ENCODE measurements around the gene PKMYT1.

Gene PKMYT1

DNA sequence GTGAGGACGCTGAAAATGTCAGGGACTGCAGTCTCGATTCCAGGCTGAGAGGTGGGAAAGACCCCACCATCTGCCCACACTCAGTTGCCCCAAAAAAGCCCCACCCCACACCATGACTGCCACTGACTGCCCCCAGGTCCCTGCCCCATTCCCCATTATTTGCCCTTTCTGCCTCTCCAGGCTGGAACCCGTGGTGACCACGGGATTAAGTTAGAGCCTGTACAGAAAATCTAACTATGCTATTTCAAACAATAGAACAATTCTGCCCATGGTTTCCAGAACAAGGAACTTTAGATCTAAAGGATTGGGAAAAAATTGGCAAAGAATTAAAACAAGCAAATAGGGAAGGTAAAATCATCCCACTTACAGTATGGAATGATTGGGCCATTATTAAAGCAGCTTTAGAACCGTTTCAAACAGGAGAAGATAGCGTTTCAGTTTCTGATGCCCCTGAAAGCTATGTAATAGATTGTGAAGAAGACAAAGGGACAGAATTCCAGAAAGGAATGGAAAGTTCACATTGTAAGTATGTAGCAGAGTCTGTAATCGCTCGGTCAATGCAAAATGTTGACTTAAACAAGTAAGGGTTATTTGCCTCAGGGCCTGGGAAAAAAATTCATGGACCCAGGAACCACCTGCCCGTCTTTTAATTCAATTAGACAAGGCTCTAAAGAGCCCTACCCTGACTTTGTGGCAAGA lies 54.1 kb downstream of the PKMYT1 start:
- H3K4me3 ChIP-seq (ENCODE audit: low read depth, low read length): no peak overlapping the region
- DNase-seq (ENCODE audit: low read depth): no peak
- TF ChIP-seq, protein P1, sequence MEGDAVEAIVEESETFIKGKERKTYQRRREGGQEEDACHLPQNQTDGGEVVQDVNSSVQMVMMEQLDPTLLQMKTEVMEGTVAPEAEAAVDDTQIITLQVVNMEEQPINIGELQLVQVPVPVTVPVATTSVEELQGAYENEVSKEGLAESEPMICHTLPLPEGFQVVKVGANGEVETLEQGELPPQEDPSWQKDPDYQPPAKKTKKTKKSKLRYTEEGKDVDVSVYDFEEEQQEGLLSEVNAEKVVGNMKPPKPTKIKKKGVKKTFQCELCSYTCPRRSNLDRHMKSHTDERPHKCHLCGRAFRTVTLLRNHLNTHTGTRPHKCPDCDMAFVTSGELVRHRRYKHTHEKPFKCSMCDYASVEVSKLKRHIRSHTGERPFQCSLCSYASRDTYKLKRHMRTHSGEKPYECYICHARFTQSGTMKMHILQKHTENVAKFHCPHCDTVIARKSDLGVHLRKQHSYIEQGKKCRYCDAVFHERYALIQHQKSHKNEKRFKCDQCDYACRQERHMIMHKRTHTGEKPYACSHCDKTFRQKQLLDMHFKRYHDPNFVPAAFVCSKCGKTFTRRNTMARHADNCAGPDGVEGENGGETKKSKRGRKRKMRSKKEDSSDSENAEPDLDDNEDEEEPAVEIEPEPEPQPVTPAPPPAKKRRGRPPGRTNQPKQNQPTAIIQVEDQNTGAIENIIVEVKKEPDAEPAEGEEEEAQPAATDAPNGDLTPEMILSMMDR (conservative IDR thresholded peaks at IDR 0.05; ENCODE audit: low read depth, low read length): no peak

DNA sequence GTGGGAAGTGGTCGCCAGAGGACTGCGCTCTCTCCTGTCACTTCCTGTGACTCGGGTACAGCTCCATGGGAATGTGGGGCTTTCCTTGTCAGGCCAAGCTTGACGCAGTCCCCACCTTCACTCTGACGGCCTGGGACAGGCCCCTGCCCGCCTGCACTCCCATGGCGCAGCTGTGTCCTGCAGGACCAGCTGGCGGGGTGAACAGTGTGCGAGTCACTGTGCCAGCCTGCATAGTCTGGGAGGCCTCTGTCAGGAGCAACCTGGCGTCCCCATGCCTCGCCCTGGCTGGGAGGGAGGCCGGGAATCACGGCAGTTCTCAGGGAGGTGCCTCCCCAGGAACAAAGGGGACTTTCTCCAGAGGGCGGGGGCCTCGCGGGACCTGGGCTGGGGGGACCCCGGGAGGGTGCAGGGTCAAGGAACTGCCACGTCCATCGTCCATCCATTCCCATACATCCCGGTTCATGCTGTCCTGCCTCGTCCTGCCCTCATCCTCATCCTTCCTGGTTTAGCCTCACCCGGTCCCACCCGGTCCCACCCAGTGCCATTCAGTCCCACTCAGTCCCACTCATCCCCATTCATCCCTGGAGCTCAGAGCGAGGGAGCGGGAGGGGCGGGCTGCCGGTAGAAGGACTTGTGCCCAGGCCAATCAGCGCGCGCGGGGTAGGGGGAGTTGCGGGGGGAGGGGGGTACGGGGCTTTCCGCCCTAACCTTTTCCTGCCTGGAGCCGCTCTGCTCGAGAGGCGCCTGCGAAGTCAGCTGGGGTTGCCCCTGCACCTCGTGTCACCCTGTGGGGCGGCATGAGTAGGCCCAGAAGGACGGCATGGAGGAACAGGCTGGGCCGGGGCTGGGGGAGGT lies 55.1 kb downstream of the PKMYT1 start:
- H3K4me3 ChIP-seq (ENCODE audit: low read depth, low read length): no peak overlapping the region
- TF ChIP-seq, protein P1 (conservative IDR thresholded peaks at IDR 0.05; ENCODE audit: low read depth, low read length): no peak
- no peak for DNase-seq (ENCODE audit: low read depth)

DNA sequence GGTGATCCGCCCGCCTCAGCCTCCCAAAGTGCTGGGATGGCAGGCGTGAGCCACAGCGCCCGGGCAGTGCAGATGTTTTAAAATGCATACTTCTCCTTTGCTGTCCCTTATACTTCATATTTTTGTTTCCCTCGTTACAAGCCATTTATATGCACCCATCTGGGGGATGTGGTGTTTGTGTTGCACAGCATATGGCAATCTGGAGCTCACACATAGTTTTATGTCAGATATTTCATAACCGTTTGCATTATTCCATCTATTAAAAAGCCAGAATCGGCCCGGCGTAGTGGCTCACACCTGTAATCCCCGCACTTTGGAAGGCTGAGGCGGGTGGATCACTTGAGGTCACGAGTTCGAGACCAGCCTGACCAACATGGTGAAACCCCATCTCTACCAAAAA lies 56.8 kb downstream of the PKMYT1 start:
- no peak for DNase-seq (ENCODE audit: low read depth)
- H3K4me3 ChIP-seq (ENCODE audit: low read depth, low read length): no peak overlapping the region
- TF ChIP-seq, protein P1 (conservative IDR thresholded peaks at IDR 0.05; ENCODE audit: low read depth, low read length): no peak
